MM.1S (cell line): ENCODE results near the gene MBTD1.

Experiments used
- CTCF ChIP-seq: fragments of 300-600 bp; sonication (generic); IDR thresholded peaks from 2 replicates; pipeline ENCODE4 v1.5.1; 2016; ENCODE audit warnings: antibody characterized with exemption, low read length, mixed read lengths
- EZH2 ChIP-seq: fragments of 300-600 bp; sonication (generic); optimal IDR thresholded peaks from 2 replicates; pipeline ENCODE3; 2017; ENCODE audit warnings: low read depth, mild to moderate bottlenecking, antibody characterized with exemption, low read length, mixed read lengths
- EZH2phosphoT487 ChIP-seq: fragments of 300-600 bp; sonication (generic); IDR thresholded peaks from 2 replicates; pipeline ENCODE4 v1.6.1; 2018; ENCODE audit warnings: antibody characterized with exemption, low read length

- peak; percentile 82 for TF ChIP-seq CTCF
- TF ChIP-seq EZH2 = no peak
- no peak for TF ChIP-seq EZH2phosphoT487
These were observed 92.6 kb downstream of the MBTD1 start for GRCh38 chr17:51166987-51167931.
